Activated T-helper 2 cell treated with anti-CD3 and anti-CD28 coated beads, Interferon-gamma antibody, Interleukin-2, Interleukin-4, amounts not matched to agents 10 μg/mL and 5 μg/mL and 100 μg/mL, durations not matched to agents 14 hours and 24 hours and 36 hours (primary cell): ENCODE data around the gene SLC26A1. TPM values are rescaled to one million over a fixed set of nuclear protein-coding genes. Genes with fewer than 3 reads are reported as not detected.

Experiments used
- DNase-seq: peaks from one replicate; pipeline ENCODE4 v3.0.0; 2021; ENCODE audit warnings: low spot score
- H3K27ac Mint-ChIP-seq: one replicate; pipeline ENCODE4 v1.8.0; 2021; ENCODE audit warnings: mixed read lengths
- H3K27me3 Mint-ChIP-seq: one replicate; pipeline ENCODE4 v1.8.0; 2021; ENCODE audit warnings: low read depth, mixed read lengths
- H3K36me3 Mint-ChIP-seq: one replicate; pipeline ENCODE4 v1.8.0; 2021; ENCODE audit warnings: low read depth, mixed read lengths
- H3K4me1 Mint-ChIP-seq: one replicate; pipeline ENCODE4 v1.8.0; 2021; ENCODE audit warnings: low read depth, mixed read lengths
- H3K4me3 Mint-ChIP-seq: one replicate; pipeline ENCODE4 v1.8.0; 2021; ENCODE audit warnings: low read depth, mild to moderate bottlenecking, moderate library complexity, mixed read lengths
- H3K9me3 Mint-ChIP-seq: one replicate; pipeline ENCODE4 v1.8.0; 2021; ENCODE audit warnings: mixed read lengths
- intact Hi-C: fragments of 100-400 bp; cut with micrococcal nuclease; formaldehyde crosslinking; loops from one replicate; pipeline ENCODE4 v1.15.1; 2023
- total RNA-seq: library from RNA; stranded (reverse); gene quantifications from 2 replicates; pipeline ENCODE4 v1.2.3, GENCODE V29; 2022

Gene SLC26A1
- total RNA-seq, 1 donor from 2014 or later: 0.23 TPM

DNA sequence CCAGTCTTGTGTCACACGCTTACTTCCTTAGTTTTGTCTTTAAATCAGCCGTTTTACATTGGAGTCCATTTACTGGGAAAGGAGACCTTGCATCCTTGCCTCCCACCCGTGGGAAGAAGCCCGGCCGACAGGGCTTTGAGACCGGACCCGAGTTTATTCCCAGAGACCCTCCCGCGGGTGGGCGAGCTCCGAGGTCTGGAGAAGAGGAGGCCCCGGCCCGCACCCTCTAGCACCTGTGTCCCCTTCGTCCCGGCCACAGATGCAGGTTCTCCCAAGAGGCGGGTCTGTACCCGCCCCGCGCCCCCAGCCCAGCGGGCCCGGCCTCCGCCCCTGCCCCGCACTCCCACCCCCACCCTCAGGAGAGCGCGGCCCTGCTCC is 3.8 kb upstream of the SLC26A1 start:
- DNase-seq: no peak
- Mint-ChIP-seq H3K27me3 (peaks cover 30% of the 10 kb centered on the region), H3K4me3 (no peak overlapping the region), H3K36me3 (no peaks in the 10 kb centered on the region), H3K4me1 (no peaks in the 10 kb centered on the region), H3K9me3 (no peaks in the 10 kb centered on the region), H3K27ac (no peak overlapping the region)
- intact Hi-C loops: no loop called here

DNA sequence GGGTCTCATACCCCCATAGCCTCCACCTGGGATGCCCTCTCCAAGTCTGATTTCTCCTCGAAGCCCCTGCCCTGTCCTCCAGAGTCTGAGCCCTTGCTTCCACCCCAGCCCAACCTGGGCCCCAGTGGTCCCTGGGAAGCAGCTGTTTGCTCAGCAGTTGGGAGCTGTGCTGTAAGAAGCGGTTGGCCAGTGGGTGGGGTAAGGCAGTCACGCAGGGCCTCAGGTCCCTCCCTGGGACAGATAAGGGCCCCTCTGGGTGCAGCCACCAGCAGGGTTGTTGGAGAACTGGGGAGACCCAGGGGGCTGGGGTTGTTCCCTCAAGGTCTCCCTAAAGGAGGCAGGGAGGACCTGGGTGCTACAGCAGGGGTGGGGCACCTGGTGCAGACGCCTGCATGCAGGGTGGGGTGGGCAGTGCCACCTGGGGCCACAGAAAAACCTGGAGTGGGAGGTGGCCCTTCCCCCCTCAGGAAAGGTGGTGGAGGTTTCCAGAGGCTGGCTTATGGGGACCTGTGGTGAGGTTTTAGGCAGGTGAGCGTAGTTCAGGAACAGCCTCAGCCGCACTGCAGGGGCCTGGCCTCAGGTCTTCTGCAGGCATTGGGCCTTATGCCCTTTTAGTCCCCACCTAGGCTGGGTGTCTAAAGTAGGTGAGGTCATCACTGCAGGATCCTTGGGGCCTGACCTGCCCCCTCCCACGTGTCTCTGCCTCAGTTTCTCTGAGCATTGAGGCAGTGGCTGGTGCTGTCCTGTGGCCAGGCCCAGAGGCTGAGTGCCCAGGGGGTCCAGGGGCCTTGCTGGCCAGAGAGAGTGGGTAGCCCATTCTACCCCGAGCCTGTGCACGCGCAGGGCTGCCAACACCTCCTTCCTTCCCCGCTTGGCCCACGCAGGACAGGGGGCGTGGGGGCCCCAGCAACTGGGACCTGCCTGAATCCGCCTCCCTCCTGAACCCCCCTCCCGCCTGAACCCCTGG is 3.1 kb upstream of the SLC26A1 start:
- Mint-ChIP-seq H3K36me3 (no peaks in the 10 kb centered on the region), H3K4me3 (no peak overlapping the region), H3K4me1 (no peaks in the 10 kb centered on the region), H3K27me3 (peaks cover 28% of the 10 kb centered on the region), H3K9me3 (no peaks in the 10 kb centered on the region), H3K27ac (no peak overlapping the region)
- no peak for DNase-seq
- intact Hi-C loops: no loop called here

DNA sequence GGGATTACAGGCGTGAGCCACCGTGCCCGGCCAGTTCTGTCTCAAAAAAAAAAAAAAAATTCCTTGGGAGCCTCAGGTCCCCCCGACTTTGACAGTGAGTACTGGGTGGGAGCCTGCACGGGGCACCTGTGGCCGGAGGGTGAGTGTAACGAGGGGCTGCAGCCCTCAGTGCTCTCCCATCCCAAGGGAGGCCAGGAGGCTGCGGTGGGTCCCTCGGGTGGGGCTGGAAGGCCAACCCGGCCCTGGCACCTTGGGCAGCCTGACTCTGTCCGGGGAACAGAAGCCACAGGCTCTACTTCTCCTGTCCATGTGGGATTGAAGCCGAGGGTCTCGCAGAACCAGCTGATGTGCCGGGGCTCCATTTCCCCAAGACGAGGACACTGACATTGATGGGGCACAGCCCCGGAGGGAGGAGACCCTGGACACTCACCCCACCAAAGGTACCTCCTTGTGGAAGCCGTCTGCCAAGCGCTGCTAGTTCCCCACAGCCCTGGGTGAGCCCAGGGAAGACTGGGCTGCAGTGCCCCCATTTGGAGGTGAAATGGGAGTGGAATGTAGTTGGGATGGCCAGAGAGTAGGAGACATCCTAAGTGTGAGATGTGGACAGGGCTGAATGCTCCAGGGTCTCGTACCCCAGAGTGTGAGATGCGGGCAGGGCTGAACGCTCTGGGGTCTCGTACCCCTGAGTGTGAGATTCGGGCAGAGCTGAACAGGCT is 2.3 kb upstream of the SLC26A1 start:
- DNase-seq: no peak
- no peaks in the 10 kb centered on the region for H3K4me1 Mint-ChIP-seq
- no peaks in the 10 kb centered on the region for H3K36me3 Mint-ChIP-seq
- no peak overlapping the region for H3K4me3 Mint-ChIP-seq
- no peaks in the 10 kb centered on the region for H3K9me3 Mint-ChIP-seq
- intact Hi-C loops: no loop called here
- H3K27ac Mint-ChIP-seq: no peak overlapping the region
- H3K27me3 Mint-ChIP-seq: peaks cover 24% of the 10 kb centered on the region

DNA sequence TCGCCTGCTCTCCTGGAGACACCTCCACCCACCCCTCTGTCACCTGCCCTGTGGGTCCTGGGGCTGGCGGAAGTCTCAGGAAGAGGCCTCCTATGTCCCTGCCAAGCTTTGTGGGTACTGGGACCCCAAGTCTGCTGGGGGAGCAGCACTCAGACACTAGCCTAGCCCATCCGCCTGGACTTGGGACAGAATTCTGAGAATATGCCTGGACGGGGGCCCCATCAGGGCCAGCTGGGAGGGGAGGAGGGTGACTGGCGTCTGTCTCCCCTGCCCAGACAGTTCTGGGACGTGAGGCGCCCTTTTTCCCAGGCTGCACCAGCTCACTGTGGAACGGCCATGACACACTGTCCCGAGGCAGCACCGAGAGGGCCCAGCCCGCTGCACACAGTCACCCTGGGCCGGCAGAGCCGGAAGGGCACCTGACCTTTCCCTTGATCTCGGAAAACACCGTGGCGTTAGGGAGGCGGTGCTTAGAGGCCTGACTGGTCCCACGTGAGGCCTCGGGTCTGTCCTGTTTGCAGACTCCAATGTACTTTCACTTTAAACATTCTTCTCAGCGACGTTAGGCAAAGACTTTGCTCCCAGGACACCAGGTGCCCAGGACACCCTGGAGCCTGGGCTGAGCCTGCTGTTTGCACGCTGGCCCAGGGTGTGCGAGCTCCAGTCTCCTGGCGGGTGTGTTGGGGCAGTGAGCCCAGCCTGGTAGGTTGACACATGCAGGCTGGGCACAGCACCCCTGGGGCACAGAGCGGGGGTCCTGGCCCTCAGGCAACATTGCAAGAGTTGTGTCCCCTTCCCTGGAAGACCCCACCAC is 700 bp downstream of the SLC26A1 start:
- Mint-ChIP-seq H3K9me3 (no peaks in the 10 kb centered on the region), H3K36me3 (no peaks in the 10 kb centered on the region), H3K27me3 (peaks cover 8% of the 10 kb centered on the region), H3K4me1 (peaks cover under 1% of the 10 kb centered on the region), H3K4me3 (no peak overlapping the region), H3K27ac (no peak overlapping the region)
- DNase-seq: no peak
- intact Hi-C loops: no loop called here

DNA sequence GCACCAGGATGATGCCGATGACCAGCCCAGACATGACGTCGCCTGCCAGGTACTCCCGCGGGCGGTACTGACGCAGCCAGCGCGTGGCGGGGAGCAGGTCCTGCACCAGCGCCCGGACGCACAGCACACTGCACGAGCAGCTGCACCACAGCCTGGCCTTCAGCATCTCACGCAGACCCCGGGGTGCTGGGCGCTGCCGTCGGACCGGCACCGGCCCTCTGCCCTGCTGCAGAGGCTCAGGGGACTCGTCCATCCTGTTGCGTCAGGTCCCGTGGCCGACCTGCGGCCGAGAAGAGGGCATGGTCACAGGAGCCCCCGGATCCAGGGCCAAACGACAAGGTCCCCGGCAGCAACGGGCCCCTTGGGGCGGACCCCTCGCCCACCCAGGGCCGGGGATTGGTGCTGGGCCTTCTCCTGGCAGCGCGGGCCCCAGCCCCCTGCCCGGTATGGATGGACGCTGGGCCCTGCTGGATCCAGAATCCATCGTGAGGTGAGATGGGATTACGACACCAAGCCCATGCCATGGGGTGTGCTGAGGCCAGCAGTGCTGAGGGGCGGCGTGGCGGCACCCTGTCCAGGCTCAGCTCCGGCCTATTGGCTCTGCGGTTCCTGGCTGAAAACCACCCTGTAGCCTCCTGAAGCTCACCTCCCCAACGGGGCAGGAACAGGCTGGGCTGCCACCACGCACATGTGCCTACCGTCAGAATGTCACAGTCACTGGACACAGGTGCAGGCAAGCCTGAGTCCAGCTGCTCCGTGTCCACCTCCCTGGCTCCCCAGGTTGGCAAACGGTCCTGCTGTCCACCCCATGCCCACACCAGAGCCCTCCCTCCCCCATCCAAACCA is 1.5 kb downstream of the SLC26A1 start:
- no peak for DNase-seq
- H3K27me3 Mint-ChIP-seq: peaks cover 5% of the 10 kb centered on the region
- intact Hi-C loops: no loop called here
- no peak overlapping the region for H3K27ac Mint-ChIP-seq
- H3K9me3 Mint-ChIP-seq: no peaks in the 10 kb centered on the region
- H3K36me3 Mint-ChIP-seq: no peaks in the 10 kb centered on the region
- no peak overlapping the region for H3K4me3 Mint-ChIP-seq
- peaks cover 2% of the 10 kb centered on the region for H3K4me1 Mint-ChIP-seq

DNA sequence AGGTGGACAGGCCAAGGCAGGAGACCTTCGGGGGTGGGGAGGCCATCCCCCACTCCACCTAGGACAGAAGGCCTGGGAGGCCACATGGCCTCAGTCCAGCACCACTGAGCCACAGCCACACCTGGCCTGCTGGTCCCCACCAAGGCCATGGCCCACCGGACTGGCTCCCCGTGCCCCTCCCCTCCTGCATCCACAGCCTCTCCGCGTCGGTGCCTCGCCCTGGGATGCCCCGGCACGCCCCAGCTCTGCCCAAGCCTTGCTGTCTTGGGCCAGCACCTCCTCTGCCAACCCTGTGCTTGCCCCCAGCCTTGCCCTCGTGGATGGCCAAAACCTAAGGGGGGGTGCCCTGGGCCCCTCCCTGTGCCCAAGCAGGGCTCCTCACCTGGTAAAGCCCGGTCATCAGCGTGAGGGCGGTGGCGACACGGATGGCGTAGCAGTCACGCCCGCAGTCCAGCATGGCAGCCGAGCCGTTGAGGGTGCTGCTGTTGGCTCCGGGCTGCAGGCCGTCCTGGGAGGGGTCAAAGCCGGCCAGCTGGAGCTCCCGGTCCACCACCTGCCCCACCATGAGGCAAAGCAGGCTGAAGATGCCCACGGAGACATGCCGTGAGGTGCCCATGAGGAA is 2.3 kb downstream of the SLC26A1 start:
- Mint-ChIP-seq H3K36me3 (no peaks in the 10 kb centered on the region), H3K4me1 (peaks cover 7% of the 10 kb centered on the region), H3K27me3 (peaks cover 2% of the 10 kb centered on the region), H3K4me3 (no peak overlapping the region), H3K9me3 (no peaks in the 10 kb centered on the region), H3K27ac (no peak overlapping the region)
- intact Hi-C loops: no loop called here
- DNase-seq: no peak

DNA sequence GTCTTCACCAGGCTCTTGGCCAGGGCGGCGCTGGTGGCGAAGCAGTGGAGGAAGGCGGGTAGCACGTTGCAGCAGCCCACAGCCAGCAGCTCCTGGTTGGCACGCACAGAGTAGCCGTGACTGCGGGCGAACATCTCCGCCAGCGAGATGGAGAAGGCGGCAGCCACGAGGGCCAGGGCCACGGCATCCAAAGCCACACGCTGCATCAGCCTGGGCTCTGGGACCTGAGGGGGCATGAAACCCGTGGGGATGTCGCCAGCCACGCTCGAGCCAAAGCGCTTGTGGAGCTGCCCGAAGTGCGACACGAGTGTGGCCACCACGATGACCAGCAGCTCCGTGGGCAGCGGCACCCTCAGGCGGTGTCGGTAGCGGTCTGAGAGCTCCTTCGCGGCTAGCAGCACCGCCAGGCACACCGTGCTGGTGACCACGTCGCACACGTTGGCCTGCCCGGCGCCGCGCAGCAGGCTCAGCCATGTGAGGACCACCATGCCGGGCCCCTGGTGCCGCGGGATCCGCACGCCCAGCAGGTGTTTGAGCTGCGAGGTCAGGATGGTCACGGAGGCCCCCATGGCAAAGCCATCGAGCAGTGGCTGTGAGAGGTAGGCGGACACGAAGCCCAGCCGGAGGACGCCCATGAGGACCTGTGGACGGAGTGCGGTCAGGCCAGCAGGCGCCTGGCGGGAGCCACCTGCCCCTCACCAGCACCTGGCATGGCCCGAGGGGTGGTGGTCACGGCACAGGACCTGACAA is 3.3 kb downstream of the SLC26A1 start:
- Mint-ChIP-seq H3K27me3 (no peaks in the 10 kb centered on the region), H3K27ac (no peak overlapping the region), H3K4me3 (no peak overlapping the region), H3K36me3 (no peaks in the 10 kb centered on the region), H3K4me1 (peaks cover 15% of the 10 kb centered on the region), H3K9me3 (no peaks in the 10 kb centered on the region)
- DNase-seq: no peak
- intact Hi-C loops: loop anchor here (5.0 kb wide), 1 partner anchor 208 kb away; no protein-coding TSS in a partner anchor

DNA sequence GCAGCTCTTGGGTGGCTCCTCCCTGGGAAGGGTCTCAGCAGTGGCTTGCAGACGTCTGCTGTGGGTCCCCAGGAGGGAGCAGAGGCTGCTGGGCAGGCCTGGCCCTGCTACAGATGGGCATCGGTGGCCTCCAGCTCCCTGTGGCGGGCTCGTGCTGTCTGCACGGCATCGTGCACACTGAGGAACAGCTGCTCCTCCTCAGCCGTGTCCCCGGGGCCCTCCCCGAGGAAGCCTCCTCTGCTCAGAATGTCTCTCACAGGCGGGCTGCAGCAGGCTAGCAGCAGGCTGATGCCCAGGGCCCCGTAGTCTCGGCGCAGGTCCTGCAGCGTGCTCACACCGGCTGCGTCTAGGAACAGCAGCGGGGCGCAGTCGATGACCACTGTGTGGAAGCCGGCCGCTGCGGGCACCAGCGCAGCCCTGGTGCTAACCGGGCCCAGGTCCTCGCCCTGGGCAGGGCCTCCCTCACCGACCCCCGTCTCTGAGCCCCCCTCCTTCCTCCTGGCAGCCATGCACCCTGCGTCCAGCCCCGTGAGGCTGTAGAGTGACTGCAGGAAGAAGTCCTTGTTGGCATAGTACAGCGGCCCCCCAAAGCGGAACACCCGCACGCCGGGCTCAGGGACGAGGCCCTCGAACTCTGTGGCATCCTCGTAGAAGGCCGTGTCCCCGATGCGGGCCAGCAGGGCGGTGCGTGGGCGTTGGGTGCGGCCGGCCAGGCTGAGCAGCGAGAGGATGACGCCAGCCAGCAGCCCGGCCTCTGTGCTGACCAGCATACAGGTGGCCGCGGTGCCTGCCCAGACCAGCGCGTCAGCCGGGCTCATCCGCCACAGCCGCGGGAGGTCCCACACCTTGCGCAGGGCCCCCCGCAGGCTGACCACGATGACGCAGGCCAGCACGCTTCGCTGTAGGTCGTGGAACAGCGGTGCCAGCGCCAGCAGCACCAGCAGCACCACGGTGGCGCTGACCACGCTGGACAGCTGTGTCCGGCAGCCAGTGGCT is 4.2 kb downstream of the SLC26A1 start:
- no peaks in the 10 kb centered on the region for H3K36me3 Mint-ChIP-seq
- H3K4me1 Mint-ChIP-seq: peaks cover 17% of the 10 kb centered on the region
- no peaks in the 10 kb centered on the region for H3K27me3 Mint-ChIP-seq
- no peak for DNase-seq
- intact Hi-C loops: loop anchor here (5.0 kb wide), 1 partner anchor 207 kb away; no protein-coding TSS in a partner anchor
- H3K27ac Mint-ChIP-seq: no peak overlapping the region
- H3K4me3 Mint-ChIP-seq: no peak overlapping the region
- no peaks in the 10 kb centered on the region for H3K9me3 Mint-ChIP-seq

DNA sequence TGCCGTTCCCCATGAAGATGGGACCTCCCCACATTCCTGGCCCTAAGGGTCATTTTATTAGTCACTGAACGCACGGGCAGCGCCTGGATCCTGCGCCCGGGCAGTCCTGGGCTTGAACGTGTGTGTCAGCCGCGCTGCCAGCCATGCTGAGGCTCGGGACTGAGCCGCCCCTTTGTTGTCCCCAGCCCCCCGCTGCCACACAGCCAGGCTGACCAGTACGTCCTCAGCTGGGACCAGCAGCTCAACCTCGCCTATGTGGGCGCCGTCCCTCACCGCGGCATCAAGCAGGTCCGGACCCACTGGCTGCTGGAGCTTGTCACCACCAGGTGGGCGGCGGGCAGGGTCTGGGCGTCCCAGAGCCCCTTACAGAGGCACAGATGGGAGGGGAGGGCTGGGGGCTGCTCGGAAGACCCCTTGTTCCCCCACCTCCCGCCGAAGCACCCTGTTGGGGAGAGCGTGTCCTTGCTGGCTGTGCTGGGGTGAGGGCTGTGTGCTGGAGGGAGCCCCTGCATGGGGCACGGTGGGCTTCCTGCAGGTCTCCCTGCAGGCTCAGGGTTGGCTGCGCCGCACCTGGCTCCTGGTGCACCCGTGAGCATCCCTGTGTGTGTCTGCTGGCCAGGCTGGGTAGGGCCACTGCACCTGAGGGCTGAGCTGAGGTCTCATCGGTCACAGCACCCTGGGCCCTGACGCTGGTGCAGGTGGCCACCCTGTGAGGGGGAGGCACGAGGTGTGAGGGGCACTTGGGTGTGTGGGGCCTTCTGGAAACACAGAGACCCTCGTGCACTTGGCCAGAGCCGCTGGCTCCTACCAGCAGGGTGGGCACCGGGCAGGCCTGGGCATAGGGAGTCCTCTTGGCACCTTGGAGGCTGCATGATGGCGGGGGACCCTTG is 5.3 kb downstream of the SLC26A1 start:
- peak overlapping the region; percentile 78 for H3K4me3 Mint-ChIP-seq
- H3K9me3 Mint-ChIP-seq: no peaks in the 10 kb centered on the region

More for the DNA sequence above, 5.3 kb downstream of the SLC26A1 start:
- H3K27ac Mint-ChIP-seq: peak overlapping the region; percentile 49
- H3K27me3 Mint-ChIP-seq: no peaks in the 10 kb centered on the region
- intact Hi-C loops: loop anchor here (1.0 to 5.0 kb wide), 3 partner anchors 55 to 206 kb away; partner anchors contain the start of genes GAK and TMEM175
- H3K36me3 Mint-ChIP-seq: no peaks in the 10 kb centered on the region
- DNase-seq: no peak
- peaks cover 17% of the 10 kb centered on the region for H3K4me1 Mint-ChIP-seq
